HG02759 (cell line): Measurements from ENCODE around the gene CMSS1.

Experiments used
- ATAC-seq: cut with Tn5 transposase; IDR thresholded peaks from one replicate; pipeline ENCODE4 v1.9.1; 2021; ENCODE audit warnings: mild to moderate bottlenecking, moderate library complexity; ENCODE audit not compliant: unreplicated experiment

CMSS1 gene

DNA sequence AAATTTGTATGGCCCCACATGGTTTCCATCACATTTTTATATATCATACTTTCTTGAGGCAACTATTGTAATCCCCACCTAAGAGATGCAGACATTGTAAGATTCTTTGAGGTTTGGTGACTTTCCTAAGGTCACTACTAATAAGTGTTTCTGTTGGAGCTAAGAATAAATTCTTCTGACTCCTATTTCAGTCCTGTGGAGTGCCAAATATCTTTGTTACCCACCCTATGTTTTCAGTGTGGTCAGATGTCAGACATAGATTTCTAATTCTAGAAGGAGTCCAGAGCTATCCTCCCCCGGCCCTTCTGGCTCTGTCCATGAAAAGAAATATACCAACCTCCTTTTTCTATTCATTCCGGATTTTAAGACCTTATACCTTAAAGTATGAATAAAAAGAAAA is 342.9 kb downstream of the CMSS1 start:
- ATAC-seq, result no peak

DNA sequence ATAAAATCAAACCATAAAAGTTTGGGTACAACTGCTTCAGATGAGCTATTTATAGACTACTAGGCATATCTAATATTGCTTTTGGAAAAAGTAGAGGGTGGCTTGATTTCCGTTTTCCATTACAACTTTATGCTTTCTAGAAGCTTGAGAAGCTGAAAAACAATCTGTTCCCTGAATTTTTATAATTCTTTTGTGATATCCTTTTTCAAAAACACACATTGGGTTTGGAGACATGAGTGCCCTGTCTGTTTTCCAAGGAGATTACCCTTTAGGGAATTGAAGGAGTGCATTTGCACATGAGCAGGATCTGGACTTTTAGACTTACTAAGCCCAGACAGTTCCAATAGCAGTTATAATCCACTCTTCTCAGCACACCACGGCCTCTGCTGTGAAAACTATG is 346.1 kb downstream of the CMSS1 start:
- no peak for ATAC-seq

DNA sequence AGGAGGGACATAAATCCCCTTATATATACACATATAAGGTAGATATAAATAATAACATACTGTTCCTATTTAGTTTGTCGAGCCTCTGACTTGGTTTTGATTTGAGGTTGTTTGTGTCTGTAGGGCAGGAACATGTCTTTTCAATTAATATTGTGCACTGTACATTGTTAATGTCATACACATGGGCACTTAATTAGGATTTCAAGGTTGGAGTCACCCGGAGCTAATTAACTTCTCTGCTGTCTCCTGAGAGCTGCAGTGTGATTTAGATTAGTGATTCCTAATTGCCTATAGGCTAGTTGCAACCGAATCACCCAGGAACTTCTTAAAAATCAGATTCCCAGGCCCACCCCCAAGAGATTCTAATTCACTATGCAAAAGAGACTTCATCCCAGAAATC is 347.1 kb downstream of the CMSS1 start:
- ATAC-seq, result no peak

DNA sequence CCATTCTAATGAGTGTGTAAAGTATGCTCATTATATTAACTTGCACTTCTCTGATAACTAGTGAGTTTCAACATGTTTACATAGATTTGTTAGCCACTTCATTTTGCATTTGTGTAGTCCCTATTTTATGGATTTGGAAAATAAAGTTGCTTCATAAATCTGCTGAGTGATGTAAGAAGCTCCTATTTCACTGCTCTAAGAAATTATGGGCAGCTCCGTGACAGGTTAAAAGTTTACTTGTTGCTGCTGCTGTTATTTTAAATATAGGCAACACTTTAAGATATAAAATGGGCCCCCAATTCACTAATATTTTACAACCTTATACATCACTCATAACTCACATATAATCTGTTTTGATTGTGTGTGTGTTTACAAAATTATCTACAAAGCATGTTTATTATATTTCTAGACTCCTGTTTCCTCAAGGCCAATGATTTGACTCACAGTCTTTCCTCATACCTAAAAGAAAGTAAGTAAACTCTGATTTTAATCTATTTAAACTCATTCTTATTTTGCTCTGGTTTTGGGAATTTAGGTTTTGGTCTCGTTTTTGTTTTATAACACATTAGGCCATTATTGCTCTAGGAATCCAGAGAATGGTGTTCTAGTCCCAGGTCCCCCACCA is 348.4 kb downstream of the CMSS1 start:
- no peak for ATAC-seq

DNA sequence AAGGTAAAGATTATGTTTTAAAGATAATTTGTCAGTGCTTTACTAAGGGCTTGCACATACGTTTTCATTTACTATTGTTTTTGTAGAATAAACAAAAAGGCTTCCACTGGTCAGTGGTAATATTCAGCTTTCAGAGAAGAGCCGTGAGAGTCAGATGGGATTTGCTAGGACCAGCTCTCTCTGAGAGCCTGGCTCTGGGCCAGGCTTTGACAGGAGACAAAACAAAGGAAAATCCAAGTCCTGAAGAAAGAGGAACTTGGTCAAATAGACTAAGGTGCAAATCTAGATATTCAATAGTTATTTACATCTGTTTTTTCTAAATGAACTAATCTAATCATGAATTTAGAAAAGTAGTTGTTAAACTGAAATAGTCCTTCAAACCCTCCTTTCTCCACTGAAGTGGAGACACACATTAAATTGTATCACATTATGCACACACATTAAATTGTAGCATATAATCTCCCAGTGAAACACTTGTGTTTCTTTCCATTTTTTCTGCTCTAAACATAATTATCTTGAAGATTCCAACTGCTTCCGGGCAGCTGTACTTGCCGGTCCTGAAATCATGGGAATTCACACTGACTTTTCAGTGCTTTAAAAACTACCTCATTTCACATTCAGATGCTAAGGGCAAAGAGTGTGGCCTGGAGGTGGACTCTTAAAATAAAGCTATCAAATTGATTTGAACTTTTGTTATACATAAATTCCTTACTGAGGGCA is 351.7 kb downstream of the CMSS1 start:
- no peak for ATAC-seq

DNA sequence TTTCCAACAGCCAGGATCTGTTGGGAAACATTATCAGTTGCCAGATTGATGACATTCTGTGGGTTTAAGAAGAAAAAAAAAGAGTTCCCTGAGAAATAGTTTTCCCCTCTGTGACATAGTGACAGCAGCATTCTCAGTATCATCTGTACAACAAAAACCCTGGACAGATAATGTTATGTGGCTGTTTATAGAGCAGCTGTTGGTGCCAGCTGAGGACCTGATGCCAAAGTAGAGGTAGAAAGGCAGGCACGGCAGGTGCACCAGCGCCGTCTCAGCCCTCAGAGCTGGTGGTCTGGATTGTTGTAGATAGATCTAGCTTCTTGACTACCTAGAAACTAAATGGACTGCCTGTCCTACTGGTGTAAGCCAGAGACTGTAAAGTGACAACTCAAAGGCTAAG is 352.8 kb downstream of the CMSS1 start:
- no peak for ATAC-seq

DNA sequence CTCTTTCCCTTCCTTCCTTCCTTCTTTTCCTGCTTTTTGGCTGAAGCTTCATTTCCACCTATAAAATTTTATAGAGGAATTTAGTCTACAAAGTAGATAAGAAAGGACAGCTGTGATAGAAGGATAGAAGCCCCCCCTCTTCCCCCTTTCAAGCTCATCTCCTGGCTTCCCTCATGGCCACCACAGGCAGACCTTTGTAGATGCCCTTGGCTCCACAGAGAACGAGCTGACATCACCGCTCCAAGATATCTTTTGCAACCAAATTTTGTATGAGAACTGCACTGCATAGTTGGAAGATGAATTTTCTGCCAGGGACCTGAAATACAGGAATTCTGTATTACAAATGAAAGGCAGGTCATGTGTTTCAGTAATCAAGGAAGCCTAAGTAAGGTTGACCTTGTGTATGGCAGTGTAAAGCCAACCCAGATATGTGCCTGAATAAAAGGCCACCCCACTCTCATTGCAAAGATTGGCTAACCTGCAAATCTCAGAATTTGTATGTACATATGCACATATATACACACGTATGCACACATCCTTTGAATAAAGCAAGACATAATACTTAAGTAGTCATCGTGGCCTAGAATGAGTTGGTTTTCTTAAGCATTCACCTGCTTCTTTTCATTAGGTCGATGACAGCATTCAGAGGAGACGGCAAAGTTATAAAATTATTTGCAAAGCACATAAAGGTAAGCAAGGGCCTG is 353.7 kb downstream of the CMSS1 start:
- ATAC-seq, result no peak

DNA sequence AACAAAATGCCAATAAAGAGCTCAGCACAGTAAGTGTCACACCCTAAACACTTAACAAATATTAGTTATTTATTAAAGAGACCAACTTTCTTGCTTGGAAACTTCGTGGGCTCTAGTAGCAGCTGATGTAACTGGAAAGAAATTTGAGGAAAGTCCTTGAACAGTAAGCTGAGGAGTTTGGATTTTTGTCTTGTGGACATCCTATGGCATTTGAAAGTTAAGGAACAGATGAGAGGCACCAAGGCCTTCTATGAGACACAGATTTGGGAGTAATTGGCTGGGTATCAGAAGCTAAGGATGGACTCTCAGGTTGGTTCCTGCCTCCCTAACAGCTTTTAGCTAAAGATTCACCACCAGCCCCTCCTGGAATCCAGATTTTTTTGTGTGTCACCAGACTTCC is 356.3 kb downstream of the CMSS1 start:
- no peak for ATAC-seq

DNA sequence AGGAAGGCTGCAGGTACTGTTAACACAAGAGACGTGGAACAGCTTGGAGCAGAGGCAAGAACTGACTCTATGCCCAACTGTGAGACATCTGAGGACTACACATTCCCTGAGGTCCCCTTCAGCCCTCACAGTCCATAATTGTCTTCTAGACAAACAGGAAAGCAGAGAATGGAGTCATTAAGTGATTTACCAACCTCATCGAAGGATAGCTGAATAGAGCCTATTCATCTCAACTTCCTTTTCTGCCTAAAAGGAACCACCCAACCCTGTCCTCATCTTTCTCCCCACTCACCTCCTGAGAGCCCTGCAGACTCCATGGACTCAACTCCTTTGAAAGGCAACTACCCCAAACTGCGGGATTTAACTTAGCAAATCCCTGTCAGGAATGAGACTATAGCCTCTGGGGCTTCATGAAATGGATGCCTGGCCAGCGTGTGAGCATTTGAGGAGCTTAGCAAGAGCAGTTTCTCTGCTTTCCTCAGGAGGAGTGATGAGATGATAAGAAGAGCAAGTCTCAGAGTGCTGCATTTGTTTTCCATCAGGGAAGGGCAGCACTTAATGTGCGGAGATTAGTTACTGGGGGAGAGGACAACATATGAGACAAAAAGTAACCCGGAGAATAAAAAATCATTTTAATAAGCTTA is 358.1 kb downstream of the CMSS1 start:
- no peak for ATAC-seq

DNA sequence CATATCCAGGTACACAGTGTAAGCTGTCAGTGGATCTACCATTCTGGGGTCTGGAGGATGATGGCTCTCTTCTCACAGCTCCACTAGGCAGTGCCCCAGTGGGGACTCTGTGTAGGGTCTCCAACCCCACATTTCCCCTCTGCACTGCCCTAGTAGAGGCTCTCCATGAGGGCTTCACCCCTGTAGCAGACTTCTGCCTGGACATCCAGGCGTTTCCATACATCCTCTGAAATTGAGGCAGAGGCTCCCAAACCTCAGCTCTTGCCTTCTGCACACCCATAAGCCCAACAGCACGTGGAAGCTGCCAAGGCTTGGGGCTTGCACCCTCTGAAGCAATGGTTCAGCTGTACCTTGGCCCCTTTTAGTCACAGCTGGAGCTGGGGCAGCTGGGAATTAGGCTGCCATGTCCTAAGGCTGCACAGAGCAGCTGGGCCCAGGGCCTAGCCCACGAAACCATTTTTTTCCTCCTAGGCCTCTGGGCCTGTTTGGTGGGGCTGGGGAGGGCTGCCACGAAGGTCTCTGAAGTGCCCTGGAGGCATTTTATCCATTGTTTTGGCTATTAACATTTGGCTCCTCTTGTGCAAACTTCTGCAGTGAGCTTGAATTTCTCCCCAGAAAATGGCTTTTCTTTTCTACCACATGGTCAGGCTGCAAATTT is 362.2 kb downstream of the CMSS1 start:
- ATAC-seq, result no peak

DNA sequence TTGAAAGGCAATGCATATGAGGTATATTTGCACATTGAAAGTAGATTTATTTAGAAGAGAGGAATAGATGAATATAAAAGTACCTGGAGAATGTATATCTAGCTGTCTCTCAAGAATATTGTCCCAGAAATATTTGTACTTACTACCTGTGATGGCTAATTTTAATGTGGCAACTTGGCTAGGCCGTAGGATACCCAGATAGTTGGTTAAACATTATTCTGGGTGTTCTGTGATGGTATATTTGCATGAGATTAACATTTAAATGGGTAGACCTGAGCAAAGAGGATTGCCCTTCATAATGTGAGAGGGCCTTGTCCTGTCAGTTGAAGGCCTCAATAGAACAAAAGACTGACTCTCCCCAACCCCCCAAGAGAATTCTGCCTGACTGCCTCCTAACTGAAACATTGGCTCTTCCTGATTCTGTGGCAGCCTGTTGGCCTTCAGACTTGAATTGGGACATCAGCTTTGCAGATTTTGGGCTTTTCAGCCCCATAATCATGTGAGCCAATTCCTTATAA is 366.0 kb downstream of the CMSS1 start:
- ATAC-seq, result no peak

DNA sequence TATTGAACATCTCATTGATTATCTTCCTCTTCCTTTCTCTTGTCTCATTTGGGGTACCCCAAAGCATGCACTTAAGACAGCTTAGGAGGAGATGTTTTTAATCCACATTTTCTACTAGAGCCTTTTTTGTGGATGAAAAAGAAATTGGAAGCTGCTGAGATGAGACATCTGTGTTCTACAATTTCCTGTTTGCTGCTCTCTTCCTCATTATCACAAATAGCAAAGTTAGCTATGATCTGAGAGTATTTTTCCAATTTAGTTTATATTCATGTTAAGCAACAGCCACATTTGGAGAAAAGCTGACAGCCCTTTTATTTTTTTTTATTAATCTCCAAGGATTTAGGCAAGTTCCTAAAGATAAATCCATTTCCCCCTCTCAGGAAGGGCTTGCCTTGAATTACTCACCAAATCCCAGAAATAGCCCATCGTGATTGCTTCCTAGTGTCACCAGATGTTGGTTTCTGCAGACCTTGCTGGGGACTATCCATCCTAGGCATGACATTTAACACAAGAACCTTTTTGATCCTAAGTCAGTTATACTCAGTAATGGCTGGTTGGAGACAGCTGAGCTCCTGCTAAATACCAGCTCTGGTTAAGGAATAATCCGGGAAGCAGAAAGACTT is 367.4 kb downstream of the CMSS1 start:
- no peak for ATAC-seq

DNA sequence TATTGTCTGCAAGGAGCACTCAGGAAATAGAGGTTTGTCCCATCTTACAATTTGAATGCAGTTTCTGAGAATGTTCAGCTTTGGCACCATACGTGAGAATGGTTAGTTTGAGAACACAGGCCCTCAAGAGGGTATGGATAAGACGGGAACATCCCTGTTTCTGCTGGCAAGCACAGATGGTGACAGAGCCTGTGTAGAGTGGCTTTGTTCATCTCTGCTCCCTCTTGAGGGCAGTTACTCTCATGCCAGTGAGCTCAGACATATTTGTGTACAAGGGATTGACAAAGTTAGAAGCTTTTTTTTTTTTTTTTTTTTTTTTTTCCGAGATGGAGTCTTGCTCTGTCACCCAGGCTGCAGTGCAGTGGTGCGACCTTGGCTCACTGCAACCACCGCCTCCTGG is 368.2 kb downstream of the CMSS1 start:
- ATAC-seq, result no peak

DNA sequence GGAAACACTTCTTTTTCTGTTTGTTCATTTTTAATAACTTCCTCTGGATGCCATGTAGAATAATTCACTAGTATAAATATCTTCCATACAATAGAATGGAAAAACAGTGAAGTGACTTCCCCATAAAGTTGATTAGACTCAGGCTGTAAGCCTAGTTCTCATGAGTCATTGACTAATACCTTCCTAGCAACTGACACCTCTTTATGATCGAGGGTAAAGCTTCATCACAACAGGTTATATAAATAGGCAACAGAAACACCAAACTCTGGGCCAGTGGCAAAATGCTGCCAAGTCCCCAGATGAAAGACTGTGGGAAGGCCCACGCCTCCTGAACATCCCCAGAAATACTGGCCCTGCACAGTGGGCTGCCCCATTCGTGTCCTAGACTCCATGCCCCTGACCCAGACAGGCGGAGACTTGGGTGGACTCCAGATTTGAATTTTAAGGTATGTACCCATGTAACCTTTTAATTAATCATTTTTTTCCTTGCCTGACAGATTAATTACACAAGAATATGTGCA is 371.8 kb downstream of the CMSS1 start:
- no peak for ATAC-seq

DNA sequence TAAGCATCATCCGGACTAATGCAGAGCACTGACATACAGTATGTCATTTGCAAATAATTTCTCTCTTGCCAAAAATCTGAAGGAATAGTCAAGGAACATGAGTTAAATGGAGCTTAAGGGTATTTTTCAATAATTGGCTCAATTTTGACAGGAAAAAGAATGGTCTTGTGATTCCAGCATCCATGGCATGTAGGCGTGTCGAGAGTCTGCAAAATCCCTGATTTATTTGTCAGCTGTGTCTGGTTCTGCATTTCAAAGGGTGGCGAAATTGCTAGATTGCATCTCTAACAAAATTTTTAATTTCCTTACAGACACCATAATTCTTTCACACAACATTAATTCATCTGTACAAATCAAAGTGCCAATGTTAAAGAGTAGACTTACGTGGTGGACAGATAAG is 377.7 kb downstream of the CMSS1 start:
- ATAC-seq, result no peak

DNA sequence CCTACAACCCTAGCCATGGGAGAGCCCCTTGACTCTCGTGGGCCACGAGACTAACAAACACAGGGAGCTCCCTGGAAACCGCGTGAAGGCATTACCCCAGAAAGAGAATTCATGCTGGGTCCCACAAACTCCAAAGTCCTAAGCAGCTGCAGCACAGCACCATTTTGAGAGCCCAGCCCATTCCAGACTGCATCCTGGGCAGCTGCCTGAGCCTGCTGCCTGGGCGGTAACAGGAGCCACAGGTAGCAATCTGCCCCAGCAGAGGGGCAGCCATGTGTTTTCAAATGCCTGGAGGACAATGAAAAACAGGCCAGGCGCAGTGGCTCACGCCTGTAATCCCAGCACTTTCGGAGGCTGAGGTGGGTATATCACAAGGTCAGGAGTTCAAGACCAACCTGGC is 380.2 kb downstream of the CMSS1 start:
- ATAC-seq, result no peak

DNA sequence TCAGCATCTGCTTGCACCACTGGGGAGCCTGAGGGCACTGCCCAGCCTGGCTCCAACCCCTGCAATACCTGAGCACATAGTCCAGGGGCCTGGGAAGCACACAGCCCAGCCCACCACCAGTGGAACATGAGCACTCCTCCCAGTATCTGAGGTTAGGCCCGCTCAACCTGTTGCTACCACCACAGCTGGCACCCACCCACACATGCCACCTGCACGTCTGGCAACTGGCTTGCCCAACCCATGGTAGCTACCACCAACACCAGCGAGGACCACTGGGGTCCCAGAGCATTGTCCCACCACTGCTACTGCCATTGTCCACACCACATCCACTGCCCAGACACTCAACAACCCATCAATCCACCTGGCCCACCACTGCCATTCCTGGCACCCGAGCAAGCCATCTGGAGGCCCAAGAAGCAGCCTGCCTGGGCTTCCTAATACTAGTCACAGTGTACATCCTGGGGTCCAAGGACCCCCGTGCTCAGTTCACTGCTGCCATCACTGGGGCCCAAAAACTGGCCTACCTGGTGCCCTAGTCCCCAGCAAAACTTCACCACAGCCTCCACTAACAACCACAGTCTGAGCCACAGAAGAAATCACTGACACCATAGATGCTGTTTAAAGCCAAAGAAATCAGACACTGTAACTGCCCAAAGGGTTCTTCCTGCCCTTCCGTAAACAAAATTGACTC is 381.1 kb downstream of the CMSS1 start:
- no peak for ATAC-seq

DNA sequence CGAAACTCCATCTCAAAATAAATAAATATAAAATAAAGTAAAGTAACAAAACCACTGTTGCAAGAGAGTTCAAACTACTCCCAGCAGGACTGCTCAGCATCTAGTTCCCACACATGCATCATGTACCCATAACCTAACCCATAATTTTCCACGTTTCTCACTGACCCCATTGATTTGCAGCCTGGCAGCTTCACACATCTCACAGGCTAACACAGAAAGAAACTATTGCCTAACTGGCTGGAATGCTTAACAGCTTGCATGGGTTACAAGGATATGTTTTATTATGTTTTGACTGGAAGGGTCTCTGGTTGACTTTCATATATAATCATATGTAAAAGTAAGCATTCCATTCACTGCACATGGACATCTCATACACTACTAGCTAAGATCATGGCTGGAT is 387.5 kb downstream of the CMSS1 start:
- no peak for ATAC-seq

DNA sequence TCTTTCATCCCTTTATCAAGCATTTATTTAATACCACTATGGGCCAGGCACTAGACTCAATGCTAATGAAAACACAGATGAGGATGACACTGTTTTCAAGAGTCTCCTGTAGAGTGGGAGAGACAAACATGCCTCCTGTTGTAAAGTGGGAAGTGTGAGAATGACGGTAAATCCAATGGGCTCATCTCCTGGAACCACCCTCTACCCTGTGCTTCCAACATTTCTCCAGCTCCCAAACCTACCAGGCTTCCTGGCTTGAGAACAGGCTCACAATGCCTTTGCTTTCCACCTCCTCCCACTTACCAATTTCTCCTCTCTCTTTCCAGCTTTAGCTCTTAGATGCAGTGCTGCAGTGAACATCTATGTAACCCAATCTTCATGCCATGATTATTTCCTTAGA is 389.0 kb downstream of the CMSS1 start:
- no peak for ATAC-seq

DNA sequence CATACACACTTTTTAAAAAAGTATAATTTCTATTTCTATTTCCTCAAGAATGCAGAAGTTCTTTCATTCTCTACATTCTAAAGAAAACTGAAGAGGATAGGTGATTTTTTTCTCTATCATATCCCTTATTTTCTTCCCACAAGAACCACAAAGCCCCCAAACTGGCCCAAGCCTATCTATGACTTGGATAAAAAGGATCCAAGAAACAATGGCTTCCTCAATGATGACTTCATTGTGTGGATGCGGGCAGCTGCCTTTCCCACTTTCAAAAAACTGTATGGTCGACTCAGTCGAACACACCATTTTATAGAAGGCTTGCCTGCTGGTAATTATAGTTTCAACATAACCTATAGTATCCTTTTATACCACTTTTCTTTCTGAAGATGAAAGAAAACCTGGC is 390.2 kb downstream of the CMSS1 start:
- ATAC-seq, result no peak
